ENCODE results near the gene C2CD4C.

GRCh38 chr19:401866-402511, 7.0 kb downstream of the C2CD4C start:
- TF ChIP-seq CTCF (IDR thresholded peaks at IDR 0.05) (no peak), ZFX (IDR thresholded peaks at IDR 0.05; ENCODE audit: borderline replicate concordance) (no peak)
